GM21526 (cell line): ENCODE measurements around the gene NBPF3.
"Not testable (repeated sequence)": the region's sequence is repeated elsewhere in the genome, so short reads cannot be mapped to it uniquely, and the experiment has no call there.

Source experiments
- ATAC-seq: cut with Tn5 transposase; IDR thresholded peaks from one replicate; pipeline ENCODE4 v1.9.1; 2021; ENCODE audit warnings: moderate library complexity; ENCODE audit not compliant: unreplicated experiment, low FRiP score

The NBPF3 gene

GRCh38 chr1:21517660-21518480 lies 77.9 kb downstream of the NBPF3 start:
- no peak for ATAC-seq

DNA sequence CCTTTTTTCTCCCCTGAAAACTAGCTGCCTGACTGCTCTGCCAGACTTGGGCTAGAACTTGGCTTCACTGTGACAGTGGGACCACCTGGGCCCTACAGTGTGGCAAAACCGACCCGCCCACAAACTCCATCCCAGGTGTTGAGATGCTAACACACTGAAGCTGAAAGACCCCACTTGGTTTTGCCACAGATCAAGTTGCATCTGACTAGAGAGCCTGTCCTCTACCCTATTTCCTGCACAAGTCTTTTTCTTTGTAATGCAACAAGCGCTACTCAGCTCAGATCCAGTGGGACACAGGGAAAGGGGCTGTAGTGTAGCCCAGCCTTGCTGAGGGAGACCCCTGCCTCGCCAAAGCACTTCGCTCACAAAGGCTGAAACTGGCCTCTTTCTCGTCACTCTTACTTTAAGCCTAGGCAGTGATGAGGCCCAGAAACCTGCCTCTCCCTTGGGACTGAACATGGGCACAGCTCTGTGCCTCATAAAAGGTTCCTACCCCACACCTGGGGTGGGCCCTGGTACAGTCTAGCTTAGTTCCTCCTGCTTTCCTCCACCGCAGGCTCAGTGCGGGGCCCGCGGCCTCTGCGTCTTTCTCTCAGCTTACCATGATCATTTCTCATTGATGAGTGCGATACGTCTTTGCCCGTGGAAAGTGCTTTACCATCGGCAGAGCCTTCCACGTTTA lies 79.0 kb downstream of the NBPF3 start:
- no peak for ATAC-seq

DNA sequence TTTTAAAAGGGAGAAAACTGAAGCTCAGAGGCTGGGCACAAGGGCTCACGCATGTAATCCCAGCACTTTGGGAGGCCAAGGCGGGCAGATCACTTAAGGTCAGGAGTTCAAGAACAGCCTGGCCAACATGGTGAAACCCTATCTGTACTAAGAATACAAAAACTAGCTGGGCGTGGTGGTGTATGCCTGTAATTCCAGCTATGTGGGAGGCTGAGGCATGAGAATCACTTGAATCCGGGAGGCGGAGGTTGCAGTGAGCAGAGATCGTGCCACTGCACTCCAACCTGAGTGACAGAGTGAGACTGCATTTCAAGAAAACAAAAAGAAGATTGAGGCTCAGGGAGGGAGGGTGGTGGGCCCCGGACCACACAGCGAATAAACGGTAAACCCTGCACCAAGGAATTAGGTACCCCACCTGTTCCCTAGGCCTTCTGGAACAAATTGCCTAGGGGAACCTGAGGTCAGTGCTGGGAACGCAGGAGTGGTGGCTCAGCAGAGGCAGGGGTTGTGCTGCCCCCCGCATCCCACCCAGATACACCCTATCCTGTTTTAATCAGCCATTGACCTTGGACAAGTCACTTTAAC lies 79.6 kb downstream of the NBPF3 start:
- not testable (repeated sequence) for ATAC-seq

DNA sequence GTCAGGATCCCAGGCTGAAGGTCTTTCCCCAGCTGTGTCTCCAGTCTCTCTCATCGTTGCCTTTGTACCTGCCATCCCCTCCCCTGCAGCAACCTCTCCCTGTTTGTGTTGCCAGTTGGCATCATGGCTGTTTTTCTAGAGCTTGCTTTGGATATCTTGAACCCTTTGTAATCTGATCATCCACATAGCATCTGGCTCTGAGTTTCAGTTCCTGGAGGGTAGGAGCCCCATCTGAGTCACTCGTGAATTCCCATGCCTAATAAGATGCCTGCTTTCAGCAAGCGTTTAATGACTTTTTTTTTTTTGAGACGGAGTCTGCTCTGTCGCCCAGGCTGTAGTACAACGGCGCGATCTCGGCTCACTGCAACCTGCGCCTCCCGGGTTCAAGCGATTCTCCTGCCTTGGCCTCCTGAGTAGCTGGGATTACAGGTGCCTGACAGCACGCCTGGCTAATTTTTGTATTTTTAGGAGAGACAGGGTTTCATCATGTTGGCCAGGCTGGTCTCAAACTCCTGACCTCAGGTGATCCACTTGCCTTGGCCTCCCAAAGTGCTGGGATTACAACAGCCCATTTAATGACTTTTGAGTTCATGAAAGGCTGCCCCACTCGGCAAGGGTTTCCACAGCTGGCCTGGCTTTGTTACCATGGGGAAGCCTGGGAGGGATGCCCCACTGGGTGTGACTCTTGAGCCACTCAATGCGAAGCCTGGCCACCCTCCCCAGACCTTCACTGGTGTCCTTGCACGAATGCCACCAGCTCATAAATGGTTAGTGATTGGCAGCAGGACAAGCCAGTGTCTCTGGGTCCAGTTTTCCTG lies 81.2 kb downstream of the NBPF3 start:
- no peak for ATAC-seq

- ATAC-seq, result no peak
These were observed 81.8 kb downstream of the NBPF3 start for GRCh38 chr1:21521717-21522060.

DNA sequence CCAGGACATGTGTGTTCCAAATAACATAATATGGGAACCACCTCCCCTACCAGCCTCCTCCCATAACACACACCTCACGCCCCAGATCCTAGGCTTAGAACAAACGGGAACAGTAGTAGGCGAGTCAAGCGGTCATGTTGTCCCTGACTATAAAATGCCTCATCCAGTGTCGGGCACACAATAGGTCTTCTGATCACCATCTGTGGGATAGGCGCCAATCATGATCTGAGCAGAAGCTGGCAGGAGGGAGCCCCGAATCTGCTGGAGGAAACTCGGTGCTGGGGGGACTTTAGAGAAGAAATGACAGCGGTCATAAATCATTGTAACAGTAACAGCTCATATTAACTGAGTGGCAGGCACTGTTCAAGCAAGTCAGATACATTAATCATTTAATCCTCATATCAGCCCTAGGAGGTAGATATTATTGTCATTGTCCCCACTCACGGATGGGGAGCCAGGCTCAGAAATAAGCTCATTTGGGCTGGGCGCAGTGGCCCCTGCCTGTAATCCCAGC lies 82.6 kb downstream of the NBPF3 start:
- no peak for ATAC-seq

- no peak for ATAC-seq
These were observed 83.4 kb downstream of the NBPF3 start for GRCh38 chr1:21523297-21523813.

GRCh38 chr1:21524220-21524619 lies 84.3 kb downstream of the NBPF3 start:
- no peak for ATAC-seq

- ATAC-seq, result no peak
These were observed 84.9 kb downstream of the NBPF3 start for GRCh38 chr1:21524686-21525339.

DNA sequence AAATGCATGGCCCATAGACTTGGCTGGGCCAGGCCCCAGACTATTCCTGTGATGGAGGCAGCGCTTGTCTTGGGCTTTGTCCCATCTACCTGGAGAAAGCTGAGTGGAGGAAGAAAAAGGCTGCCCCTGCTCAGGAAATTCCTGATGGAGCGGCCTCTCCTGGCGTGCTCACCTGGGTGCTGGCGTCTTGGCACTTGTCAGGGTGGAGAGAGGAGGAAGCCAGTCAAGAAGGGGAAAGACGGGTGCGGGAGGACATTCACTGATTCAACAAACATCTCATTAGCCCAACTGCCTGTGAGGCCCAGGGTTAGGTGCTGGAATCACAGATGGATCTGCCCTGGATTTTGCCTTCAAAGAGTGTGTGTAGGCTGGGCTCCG lies 85.4 kb downstream of the NBPF3 start:
- no peak for ATAC-seq

GRCh38 chr1:21526441-21526840 lies 86.5 kb downstream of the NBPF3 start:
- ATAC-seq, result no peak

GRCh38 chr1:21530368-21531016 lies 90.6 kb downstream of the NBPF3 start:
- ATAC-seq, result no peak

GRCh38 chr1:21531241-21531640 lies 91.3 kb downstream of the NBPF3 start:
- no peak for ATAC-seq

- ATAC-seq, result no peak
These were observed 92.6 kb downstream of the NBPF3 start for GRCh38 chr1:21532496-21532895.

DNA sequence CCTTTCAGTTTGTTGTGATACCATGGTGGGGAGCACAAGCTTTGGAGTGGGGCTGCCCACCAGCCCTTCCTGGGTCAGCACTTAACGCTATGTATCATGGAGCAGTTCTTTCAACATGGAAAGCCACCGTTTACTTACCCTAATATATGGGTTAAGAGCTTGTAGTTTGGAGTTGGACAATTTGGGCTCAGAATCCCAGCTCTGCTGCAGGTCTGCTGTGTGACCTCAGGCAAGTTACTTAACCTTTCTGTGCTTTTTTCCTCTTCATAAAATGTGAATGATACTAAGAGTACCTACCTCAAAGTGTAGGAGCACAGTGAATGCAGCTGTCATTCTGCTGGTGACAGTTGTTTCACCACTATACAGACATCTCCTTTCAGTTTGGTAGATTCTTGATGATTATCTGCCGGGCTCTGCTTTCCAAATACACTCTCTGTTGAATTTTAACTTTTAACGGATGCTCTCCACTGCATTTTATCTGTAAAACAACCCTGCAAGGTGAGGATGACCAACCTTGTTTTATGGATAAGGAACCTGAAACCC lies 93.1 kb downstream of the NBPF3 start:
- no peak for ATAC-seq

- ATAC-seq, result no peak
These were observed 94.2 kb downstream of the NBPF3 start for GRCh38 chr1:21534146-21534545.
